ENCODE data around the gene FCAR. TPM values are rescaled to one million over a fixed set of nuclear protein-coding genes. Genes with fewer than 3 reads are reported as not detected.
"Not testable (repeated sequence)": the region's sequence is repeated elsewhere in the genome, so short reads cannot be mapped to it uniquely, and the experiment has no call there.

The FCAR gene
- total RNA-seq, 2 experiments from 2014 or later, result not detected

DNA sequence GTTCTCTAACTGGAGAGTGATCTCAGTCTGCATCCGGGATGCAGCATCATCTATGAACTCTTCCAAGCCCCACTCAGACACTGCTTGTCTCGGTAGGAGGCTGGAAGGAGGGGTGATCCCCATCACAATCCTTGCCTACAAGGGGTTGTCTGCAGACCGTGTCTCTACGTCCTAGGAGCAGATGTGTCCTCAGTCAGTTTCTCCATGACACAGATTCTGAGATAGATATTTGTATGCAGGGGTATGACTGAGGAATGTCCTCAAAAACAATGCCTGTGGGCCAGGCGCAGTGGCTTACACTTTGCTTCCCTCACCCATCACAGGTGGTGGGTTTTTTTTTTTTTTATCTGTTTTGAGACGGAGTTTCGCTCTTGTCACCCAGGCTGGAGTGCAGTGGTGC is 32.8 kb downstream of the FCAR start:
- TF ChIP-seq, protein P1, sequence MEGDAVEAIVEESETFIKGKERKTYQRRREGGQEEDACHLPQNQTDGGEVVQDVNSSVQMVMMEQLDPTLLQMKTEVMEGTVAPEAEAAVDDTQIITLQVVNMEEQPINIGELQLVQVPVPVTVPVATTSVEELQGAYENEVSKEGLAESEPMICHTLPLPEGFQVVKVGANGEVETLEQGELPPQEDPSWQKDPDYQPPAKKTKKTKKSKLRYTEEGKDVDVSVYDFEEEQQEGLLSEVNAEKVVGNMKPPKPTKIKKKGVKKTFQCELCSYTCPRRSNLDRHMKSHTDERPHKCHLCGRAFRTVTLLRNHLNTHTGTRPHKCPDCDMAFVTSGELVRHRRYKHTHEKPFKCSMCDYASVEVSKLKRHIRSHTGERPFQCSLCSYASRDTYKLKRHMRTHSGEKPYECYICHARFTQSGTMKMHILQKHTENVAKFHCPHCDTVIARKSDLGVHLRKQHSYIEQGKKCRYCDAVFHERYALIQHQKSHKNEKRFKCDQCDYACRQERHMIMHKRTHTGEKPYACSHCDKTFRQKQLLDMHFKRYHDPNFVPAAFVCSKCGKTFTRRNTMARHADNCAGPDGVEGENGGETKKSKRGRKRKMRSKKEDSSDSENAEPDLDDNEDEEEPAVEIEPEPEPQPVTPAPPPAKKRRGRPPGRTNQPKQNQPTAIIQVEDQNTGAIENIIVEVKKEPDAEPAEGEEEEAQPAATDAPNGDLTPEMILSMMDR (IDR thresholded peaks at IDR 0.05), result no peak
- H3K27ac Mint-ChIP-seq, result no peak overlapping the region
- intact Hi-C loops (cut with micrococcal nuclease), result no loop called here
- CTCF ChIA-PET, result no interaction called here
- POLR2A ChIA-PET, result no interaction called here
- no peaks in the 10 kb centered on the region for H3K36me3 Mint-ChIP-seq (ENCODE audit: low read depth)
- ATAC-seq, result no peak
- H3K4me1 Mint-ChIP-seq (ENCODE audit: low read depth), result no peaks in the 10 kb centered on the region
- peaks cover 4% of the 10 kb centered on the region for H3K27me3 Mint-ChIP-seq
- H3K9me3 Mint-ChIP-seq, result peaks cover 2% of the 10 kb centered on the region
- DNase-seq, result no peak
- H3K4me3 Mint-ChIP-seq, result no peak overlapping the region

GRCh38 chr19:54907899-54908298 is 33.9 kb downstream of the FCAR start:
- DNase-seq; H3K36me3 Mint-ChIP-seq (ENCODE audit: low read depth); CTCF ChIA-PET; H3K27me3 Mint-ChIP-seq; H3K4me1 Mint-ChIP-seq (ENCODE audit: low read depth); H3K9me3 Mint-ChIP-seq; intact Hi-C loops (cut with micrococcal nuclease); ATAC-seq; H3K27ac Mint-ChIP-seq; POLR2A ChIA-PET; H3K4me3 Mint-ChIP-seq: not testable (repeated sequence)

DNA sequence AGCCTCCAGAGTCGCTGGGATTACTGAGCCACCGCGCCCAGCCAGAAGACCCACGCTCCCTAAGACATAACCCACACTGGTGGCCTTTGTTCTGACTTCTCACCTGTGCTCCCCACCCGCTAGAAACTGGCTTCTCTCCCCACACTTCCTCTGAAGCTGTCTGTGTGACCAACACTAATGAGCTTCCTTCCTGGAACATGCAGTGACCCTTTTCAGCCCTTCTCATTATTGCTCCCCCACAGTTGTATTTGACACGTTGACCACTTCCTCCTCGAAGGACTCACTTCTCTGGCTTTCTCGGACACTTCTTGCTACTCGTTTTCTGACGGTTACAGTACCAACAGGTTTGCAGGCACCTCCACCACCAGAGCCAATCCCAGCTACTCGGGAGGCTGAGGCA is 42.8 kb downstream of the FCAR start:
- ATAC-seq (no peak), DNase-seq (no peak)
- Mint-ChIP-seq H3K9me3 (no peaks in the 10 kb centered on the region), H3K4me1 (ENCODE audit: low read depth) (peaks cover 3% of the 10 kb centered on the region), H3K36me3 (ENCODE audit: low read depth) (no peaks in the 10 kb centered on the region), H3K4me3 (no peak overlapping the region), H3K27me3 (peaks cover 18% of the 10 kb centered on the region), H3K27ac (no peak overlapping the region)
- ChIA-PET POLR2A (no interaction called here), CTCF (no interaction called here)
- TF ChIP-seq, protein P1 (IDR thresholded peaks at IDR 0.05), result no peak
- intact Hi-C loops (cut with micrococcal nuclease), result no loop called here

- TF ChIP-seq, protein P1 (IDR thresholded peaks at IDR 0.05), result no peak
- CTCF ChIA-PET, result no interaction called here
- intact Hi-C loops (cut with micrococcal nuclease), result no loop called here
- Mint-ChIP-seq H3K27ac (no peak overlapping the region), H3K4me1 (ENCODE audit: low read depth) (peaks cover 3% of the 10 kb centered on the region), H3K4me3 (no peak overlapping the region), H3K36me3 (ENCODE audit: low read depth) (no peaks in the 10 kb centered on the region), H3K9me3 (no peaks in the 10 kb centered on the region), H3K27me3 (peaks cover 19% of the 10 kb centered on the region)
- POLR2A ChIA-PET, result no interaction called here
- DNase-seq (no peak), ATAC-seq (no peak)
These were observed 44.5 kb downstream of the FCAR start for GRCh38 chr19:54918499-54918898.

DNA sequence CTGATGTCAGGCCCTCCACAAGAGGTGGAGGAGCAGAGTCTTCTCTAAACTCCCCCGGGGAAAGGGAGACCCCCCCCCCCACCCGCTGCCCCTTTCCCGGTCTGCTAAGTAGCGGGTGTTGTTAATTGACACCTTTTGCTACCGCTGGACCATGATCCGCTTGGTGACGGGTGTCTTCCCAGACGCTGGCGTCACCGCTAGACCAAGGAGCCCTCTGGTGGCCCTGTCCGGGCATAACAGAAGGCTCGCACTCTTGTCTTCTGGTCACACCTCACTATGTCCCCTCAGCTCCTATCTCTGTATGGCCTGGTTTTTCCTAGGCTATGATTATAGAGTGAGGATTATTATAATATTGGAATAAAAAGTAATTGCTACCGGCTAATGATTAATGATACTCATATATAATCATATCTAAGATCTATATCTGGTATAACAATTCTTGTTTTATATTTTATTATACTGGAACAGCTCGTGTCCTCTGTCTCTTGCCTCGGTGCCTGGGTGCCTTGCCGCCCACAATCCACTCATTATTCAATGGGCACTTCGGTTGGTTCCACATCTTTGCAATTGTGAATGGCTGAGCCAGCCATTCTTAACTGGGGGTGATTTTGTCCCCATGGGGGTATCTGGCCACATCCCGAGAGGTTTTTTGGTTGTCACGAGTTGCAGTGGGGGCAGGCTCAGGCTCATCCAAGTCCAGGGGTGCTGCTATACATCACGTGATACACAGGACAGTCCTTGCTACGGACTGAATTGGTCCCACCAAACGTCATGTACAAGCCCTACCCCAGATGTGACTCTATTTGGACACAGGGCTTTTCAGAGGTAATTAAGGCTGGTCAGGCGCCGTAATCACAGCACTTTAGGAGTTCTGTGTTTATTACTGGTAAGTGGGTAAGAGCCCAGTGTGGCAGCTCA is 45.9 kb downstream of the FCAR start:
- peak; percentile 15 for DNase-seq
- H3K4me1 Mint-ChIP-seq (ENCODE audit: low read depth); H3K36me3 Mint-ChIP-seq (ENCODE audit: low read depth); POLR2A ChIA-PET; intact Hi-C loops (cut with micrococcal nuclease); ATAC-seq; H3K4me3 Mint-ChIP-seq; CTCF ChIA-PET; H3K27ac Mint-ChIP-seq; H3K9me3 Mint-ChIP-seq: not testable (repeated sequence)
- peaks cover 19% of the 10 kb centered on the region for H3K27me3 Mint-ChIP-seq
- TF ChIP-seq, protein P1 (IDR thresholded peaks at IDR 0.05), result peak; percentile 26

Data from activated CD8-positive, alpha-beta T cell treated with anti-CD3 and anti-CD28 coated beads for 36 hours (primary cell).